GM18867 (cell line): ENCODE measurements around the gene COBL.

Experiments
- ATAC-seq: cut with Tn5 transposase; IDR thresholded peaks from one replicate; pipeline ENCODE4 v1.9.1; 2021; ENCODE audit warnings: mild to moderate bottlenecking, moderate library complexity; ENCODE audit not compliant: unreplicated experiment

The COBL gene

DNA sequence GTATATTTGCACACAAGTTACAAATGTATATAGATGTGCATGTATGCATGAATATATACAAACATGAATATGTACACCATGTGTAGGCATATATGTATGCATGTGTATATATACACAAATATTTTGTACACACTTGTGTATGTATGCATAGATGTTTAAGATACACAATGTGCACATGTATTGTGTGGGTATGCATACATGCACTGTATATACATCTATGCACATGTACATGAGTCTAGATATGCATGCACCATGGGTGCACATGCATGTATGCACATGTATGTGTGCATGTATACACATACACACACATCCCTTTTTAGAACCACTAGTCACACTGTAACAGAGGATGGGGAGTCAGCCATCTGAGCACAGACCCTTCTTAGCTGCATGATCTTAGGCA is 249.4 kb downstream of the COBL start:
- peak; percentile 12 for ATAC-seq

DNA sequence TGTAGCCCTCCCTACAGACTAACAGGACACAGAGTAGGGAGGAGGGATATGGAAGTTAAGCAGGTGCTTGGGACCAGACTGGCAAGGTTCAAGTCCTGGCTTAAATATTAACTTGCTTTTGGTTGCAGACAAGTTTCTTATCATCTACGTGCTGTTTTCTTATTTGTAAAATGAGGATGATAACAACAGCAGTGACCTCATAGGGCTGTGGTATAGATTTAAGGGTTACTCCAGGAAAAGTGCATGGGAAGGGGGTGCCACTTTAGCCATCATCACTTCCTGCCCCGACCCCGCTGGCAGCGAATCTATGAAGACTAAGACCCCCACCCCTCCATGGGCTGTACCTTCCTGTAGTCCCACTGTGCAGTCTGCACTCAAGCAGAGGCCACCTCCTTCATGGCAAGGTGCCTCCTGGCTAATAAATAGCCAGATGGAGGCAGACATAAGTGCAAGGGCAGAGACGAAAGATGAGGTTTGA is 250.2 kb downstream of the COBL start:
- ATAC-seq = no peak

DNA sequence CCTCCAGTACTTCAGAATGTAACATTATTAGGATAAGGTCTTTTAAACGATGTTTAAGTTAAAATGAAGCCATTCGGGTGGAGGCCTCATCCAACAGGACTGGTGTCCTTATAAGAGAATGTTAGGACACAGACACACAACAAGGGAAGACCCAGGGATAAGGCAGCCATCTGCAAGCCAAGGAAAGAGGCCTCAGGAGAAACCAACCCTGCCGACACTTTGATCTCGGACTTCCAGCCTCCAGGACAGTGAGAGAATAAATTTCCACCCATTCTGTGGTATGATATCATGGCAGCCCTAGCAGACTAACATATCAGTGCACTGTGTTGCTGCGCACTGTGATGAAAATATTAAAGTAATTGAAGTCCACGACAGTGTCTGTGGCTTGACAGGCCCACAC is 250.8 kb downstream of the COBL start:
- no peak for ATAC-seq

DNA sequence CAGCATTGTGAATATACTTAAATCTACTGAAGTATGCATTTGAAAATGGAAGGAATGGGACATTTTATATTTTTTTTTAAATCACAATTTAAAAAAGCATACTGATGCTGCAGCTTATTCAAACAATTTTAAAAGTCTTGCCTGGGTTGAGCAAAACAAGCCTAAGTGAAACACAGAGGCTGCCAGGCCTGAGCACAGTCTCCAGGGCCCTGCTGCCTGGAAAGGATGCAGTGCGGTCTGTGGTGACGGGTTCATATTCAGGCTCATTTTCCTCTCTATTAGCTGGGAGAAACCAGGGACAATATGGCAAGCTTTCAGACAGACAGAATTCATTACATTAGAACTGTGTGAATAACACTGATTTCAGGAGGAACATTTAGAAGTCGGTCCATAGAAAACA is 251.9 kb downstream of the COBL start:
- ATAC-seq = no peak

DNA sequence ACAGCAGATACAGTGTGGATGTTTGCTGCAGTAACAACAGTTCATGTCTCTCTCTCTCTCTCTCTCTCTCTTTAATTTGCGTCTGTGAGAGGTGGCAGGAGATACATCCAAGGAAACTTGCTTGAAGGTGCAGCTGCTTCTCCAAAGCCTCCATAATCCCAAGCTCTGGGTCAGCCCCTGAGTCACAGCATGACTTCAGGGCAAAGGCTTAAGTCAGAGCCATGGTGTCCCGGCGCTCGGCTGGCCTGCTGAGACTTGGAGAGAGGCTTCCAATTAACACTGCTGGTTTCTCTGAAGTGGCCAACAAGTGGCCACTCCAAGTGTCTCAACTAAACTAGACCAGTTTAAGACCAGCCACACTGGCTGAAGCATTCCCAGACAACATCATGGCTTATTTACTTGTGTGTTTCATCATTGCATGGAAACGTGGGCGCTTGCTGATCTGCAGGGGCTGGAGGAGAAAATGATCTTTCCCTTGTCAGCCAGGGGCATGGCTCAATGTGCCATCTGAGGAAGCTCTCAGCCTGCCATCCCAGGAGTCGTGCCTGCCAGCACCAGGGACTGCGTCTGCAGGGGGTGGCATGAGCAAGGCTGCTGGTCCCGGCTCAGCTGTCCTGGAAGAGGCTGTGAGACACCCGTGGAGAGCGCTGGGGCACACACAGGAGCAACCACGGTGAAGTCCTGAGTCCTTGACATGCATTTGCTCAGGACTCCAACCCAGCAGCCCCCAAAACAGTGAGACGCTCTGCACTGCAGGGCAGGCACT is 254.2 kb downstream of the COBL start:
- ATAC-seq = no peak

DNA sequence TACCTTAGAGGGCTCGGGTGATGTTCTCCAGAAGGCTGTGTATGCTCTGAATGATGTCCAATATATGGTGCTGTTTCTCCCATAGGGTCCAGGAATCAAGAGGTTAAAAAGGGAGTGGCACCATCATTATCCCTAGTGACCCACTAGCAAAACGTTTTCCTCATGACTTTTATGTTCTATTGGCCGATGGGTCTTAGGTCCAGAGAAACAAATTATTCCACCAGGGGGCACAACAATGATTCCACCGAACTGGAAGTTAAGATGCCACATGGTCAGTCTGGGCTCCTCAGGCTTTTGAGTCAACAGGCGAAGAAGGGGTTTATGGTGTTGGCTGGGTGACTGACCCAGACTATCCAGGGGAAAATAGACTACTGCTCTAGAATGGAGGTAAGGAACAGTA is 256.1 kb downstream of the COBL start:
- ATAC-seq = no peak

DNA sequence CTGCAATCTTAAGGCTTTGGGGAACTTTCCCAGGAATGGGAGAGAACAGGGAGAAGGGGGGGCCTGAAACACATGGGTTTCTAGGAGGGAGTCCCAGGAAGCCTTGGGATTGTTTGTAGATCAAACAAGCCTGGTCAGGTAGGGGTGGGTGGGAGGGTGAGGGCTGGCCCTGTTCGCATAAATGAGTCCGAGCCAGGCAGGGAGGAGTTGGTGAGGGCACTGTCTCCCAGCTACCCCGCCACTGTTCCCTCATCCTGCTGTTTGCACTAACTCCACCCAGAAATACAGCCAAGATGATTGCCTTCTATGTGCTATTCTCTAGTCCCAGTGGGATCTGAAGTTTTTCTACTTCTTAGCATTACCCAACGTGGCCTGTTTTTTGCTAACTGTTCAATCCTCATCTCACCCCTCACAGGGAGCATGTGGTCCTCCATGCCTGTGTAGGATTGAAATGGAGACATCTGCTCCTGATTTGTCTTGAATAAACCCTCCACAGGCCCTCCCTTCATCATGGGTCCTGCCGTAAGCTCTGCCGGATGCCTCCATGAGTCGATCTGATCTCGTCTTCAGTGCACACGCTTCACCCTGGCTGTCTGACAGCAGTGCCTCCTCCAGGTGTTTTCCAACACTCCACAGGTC is 257.0 kb downstream of the COBL start:
- no peak for ATAC-seq

DNA sequence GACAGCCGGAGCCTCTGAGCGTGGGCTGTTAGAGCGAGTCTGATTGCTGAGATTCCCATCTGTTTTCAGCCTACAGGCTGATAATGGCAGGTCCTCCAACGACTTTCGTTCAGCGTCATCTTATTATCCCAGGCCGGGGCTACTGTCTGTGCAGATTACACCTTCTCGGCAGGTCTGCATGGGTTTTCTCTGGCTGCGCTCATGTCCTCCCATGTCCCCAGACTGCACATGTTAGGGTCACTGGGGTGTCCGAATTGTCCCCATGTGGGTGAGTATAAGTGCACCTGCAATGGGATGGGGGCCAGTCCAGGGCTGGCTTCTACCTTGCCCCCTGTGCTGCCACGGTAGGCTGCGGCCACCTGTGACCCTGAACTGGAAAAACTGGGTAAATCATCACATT is 257.8 kb downstream of the COBL start:
- ATAC-seq = no peak

DNA sequence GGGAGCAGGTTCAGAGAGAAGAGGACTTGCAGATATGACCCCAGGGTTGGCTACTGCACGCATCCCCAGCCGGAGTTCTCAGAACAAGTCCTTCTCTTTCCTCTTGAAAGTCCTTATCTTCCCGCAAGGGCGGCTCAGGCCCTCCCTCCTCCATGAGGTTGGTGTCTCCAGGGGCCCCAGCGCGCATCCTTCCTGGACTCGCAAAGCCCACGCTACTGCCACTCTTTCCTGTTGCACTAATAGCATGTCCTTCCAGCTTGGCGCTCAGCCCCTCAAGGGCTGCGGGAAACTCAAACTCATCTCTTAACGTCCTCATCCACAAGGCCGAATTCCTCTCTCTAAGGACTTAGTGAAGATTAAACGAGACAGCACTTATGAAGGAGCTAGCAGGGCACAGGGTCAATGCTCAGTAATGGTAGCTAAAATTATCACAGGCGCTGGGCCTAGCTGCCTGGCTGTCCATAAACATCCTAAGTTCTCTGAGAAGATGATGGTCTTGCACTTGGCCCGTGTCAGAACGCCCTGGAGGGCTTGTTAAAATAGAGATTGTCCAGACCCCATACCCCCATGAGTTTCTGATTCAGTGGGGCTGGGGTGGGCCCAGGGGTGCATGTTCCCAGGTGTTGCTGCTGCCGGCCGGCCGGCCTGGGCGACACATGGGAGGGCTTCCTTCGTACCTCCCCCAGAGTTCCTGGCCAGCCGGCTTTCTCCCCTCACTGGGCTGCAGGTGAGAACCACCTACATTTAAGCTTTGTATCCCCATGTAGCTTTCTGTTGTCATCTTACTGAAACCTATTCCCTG is 261.4 kb downstream of the COBL start:
- ATAC-seq = no peak

DNA sequence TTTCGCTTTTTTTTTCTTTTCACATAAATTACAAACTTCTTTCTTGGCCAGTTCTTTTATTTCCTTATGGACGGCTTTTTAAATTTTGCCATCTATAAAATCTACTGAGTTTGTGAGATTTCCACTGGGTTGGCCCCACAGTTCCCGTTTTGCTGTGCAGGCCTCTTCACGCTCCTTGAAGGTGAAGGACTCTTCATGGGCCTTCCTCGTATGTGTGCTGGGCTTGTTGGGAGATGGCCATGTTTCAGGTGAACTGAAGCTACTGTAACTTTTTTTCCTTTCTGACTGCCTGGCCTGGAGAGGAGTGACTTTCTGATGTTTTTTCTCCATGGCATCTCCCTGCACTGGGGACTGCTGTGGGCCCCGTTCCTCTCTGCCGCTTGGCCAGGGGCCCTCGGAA is 262.4 kb downstream of the COBL start:
- no peak for ATAC-seq

DNA sequence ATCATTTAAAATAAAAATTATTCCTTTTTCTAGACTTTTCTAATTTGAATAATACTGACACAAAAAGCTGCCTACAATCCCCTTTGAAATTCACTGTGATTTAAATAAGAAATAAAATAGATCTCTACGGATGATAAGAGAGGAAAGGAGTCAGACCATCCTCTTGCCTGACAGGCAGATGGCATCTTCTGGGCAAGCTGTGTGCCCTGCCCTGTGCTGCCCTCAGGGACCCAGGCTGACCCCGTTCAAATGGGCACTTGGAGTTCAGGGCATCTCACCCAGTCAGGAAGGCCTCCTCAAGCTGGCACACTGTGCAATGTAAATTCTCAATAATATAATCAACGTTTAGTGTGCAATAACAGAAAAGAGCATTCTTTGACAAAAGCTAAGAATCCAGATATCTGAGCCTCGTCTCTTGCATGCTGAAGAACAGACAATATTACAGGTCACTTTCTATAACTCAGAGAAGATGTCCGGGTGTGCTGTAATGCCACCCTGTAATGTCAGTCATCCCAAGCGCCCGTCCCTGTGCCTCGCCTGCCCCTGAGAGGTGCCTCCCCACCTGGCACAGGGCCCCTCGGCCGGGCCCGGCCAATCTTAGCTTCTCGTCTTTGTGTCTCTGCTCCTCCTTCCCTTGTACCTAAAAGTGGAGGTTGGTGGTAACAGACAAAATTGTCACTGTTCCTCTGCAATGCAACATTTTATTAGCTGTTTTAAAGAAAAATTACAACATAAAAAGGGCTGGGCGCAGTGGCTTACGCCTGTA is 263.3 kb downstream of the COBL start:
- ATAC-seq = no peak

DNA sequence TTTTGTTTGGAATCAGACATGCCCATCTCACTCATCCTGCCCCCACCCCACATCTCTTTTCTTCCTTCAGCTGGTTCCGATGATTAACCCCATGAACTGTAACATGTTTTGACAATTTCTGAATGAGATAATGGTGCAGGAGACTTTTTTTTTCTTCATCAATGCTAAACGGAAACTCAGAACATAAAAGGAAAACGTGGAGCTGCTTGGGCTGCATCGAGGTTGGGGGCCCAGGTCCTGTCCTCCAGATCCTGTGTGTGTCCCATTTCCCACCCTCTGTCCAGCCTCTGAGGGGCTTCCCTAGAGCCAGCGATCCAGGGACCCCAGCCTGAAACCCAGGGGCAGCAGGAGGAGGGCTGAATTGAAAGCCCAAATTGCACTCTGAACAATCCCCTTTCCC is 270.1 kb downstream of the COBL start:
- ATAC-seq = no peak

DNA sequence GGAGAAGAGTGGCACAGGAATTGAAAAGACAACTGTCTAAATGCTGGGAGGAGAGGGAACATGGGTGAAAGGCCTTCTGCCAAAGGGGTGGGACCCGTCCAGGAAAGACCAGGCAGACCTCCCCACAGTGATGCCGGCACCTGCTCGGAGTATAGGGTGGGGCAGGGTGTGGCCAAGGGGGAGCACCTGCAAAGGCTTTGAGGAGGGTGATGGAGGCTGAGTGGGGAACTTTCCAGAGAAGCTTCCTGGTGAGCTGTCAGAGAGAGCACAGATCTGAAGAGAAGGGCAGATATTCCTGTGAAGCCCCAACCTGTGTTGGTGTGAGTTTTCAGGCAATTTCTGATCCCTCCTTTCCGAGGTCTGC is 270.5 kb downstream of the COBL start:
- ATAC-seq = no peak

DNA sequence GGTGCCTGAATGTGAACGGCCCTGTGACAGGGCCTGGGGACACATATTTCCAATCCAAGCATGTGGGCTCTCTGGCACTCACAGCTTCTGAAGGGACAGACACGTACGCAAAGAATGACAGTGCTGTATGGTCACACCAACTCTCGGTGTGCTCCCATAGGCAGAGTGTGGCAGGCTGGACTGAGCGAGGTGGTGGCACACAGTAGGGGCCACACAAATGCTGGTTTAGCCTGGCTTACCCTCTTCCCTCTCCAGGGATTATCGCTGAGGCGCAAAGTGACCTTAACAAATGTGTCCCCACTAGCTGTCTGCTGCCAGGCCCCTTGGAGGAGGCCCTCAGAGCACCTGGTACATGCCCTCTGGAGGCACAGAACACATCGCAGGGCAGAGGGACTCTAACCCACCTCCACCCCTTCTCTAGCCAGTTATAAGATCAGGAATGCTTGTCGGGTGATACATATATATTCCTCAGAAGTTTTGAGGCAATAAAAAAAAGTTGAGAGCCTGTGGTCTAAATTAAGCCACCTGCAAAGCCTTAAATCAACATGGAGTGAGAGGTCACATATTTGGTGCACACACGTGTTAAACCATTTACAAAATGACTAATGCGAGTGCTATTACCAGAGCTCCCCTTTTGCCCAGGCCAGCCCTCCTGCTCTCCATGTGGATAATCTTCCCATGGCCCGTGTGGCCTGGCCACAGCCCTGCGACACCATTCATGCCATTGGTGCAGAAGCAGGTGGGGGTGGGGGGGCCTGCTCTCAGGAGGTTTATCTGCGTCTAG is 271.1 kb downstream of the COBL start:
- no peak for ATAC-seq

DNA sequence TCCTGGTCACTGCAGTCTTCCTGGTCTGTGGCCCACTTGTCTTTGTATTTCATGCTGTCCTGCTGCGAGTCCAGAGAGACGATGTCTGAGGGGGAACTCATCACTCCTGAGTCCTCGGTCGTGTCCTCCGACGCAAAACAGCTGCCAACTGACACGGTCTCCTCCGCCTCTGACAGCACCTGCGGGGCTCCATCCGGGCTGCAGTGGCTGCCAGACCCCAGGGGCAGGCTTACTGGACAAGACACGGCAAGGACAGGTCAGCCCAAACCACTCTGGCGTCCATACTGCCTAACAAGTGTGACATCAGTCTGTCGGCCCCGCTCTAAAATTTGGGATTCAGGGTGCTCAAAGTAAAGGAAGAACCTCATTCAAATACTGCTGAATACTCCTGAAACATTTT is 273.1 kb downstream of the COBL start:
- no peak for ATAC-seq

DNA sequence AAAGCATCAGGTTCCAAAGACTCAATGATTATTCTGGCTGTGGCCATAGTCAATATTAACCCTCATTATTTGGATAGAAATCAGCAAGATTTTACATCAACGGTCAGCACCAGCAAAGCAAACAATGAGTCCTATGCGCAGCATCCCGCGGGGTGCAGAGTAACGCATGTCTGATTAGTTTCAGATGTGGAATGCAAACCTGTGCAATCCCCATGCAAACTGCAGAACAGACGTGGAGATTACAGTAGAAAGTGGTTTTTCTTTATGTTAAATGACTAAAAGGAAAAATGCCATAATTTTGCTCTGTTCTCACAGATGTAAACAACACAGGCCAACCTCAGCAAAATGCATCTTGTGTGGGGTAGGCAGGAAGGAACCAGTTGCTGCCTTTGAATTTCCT is 275.8 kb downstream of the COBL start:
- no peak for ATAC-seq

DNA sequence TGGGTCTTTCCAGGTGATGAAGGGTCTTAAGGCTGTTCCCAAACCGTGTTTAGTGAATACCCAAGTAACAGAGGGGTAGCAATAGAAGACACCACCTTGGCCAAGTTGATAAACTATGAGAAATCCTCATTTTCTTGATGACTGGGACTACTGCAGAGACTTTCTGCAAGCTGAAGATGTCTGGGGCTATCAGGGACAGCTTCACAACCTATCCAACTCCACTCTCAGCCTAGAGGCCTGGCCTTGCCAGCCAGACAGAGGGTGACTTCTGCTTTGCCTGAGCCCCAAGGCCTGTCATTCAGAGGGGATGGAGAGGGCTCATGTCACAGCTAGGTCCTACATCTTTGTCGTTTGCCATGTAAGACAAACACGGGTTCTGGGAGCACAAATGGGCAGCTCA is 278.0 kb downstream of the COBL start:
- ATAC-seq = no peak

DNA sequence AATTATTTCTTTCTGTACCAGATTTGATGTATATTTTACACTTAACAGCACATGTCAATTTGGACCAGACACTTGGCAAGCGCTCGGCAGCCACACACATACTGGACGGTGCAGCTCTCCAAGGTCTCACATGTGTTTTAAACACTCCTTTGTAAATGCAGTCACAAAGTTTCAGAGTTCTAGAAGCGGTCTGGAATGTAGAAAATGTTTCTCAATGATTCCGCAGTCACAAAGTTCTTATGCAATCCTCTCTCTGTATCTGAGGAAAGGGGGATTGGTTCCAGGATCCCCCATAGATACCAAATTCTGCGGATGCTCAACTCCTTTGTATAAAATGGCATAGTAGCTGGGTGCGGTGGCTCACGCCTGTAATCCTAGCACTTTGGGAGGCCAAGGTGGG is 280.9 kb downstream of the COBL start:
- no peak for ATAC-seq

DNA sequence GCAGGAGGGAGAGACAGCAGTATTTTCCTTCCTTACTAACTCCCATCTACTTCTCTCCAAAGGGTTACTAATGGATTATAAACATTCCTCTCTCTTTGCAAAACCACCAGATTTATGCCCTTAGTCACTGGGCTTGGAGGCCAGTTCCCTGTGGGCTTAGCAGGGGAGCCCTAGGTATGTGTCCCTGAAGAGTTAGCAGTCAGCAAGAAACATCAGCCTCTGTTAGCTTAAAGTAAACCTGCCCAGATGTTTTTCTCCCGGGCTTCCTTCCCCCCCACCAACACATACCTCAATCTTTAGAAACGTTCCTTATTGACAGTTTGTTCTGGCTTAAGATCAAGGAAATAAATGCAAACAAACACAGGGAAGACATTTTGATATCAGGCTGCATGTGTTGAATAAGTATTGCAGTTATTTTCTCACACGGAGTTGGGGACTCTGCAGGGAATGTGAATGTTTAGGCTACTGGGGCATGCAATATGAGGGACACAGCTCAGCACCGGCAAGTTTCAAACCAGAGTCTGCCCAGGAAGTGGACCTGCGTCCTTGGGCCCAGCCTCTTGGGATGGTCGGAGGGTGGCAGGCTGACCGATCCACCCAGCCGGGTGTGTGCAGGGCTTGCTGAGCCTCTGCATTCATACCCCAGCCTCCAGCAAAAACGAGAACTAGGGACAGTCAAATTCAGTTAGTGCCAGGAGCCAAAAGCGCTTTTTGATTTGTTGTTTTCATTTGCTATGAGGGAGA is 281.9 kb downstream of the COBL start:
- ATAC-seq = no peak
